ENCODE measurements around the gene MYCN.
"Not testable (repeated sequence)": the region's sequence is repeated elsewhere in the genome, so short reads cannot be mapped to it uniquely, and the experiment has no call there.

Gene MYCN

DNA sequence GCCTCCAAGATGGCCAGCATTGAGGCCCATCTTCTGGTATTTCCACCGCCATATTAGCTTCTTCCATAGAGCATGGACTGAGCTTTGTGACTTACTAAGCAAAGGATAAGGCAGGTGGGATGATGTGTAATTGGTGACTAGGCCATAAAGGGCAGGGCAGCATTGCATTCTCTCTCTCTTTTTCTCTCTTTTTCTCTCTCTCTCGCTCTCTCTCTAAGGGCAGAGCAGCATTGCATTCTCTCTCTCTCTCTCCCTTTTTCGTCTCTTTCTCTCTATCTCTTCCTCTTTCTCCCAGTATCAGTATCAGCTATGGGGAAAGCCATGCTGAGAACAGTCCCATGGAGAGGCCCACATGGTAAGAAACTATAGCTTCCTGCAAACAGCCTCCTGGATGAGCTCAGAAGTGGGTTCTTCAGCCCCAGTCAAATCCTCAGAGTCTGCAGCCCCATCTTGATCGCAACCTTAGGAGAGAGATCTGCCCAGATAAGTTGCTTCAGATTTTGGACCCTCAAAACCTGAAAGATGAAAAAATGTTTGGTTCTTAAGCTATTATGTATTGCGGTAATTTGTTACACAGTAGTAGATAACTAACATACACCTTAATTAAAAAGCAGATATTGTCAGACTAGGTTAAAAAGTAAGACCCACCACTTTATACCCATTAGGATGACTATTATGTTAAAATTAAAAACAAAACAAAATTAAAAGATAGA is 39.1 kb upstream of the MYCN start:
- TF ChIP-seq, protein P1, sequence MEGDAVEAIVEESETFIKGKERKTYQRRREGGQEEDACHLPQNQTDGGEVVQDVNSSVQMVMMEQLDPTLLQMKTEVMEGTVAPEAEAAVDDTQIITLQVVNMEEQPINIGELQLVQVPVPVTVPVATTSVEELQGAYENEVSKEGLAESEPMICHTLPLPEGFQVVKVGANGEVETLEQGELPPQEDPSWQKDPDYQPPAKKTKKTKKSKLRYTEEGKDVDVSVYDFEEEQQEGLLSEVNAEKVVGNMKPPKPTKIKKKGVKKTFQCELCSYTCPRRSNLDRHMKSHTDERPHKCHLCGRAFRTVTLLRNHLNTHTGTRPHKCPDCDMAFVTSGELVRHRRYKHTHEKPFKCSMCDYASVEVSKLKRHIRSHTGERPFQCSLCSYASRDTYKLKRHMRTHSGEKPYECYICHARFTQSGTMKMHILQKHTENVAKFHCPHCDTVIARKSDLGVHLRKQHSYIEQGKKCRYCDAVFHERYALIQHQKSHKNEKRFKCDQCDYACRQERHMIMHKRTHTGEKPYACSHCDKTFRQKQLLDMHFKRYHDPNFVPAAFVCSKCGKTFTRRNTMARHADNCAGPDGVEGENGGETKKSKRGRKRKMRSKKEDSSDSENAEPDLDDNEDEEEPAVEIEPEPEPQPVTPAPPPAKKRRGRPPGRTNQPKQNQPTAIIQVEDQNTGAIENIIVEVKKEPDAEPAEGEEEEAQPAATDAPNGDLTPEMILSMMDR (IDR thresholded peaks at IDR 0.05; ENCODE audit: borderline replicate concordance, insufficient read depth, low read depth, low read length) = no peak
- H3K4me3 ChIP-seq (ENCODE audit: low read depth, low read length) = no peak overlapping the region

- H3K4me3 ChIP-seq (ENCODE audit: low read depth, low read length) = no peak overlapping the region
- TF ChIP-seq, protein P1 (IDR thresholded peaks at IDR 0.05; ENCODE audit: borderline replicate concordance, insufficient read depth, low read depth, low read length) = no peak
These were observed 38.6 kb upstream of the MYCN start for GRCh38 chr2:15901808-15902130.

- not testable (repeated sequence) for H3K4me3 ChIP-seq (ENCODE audit: low read depth, low read length)
These were observed 36.4 kb upstream of the MYCN start for GRCh38 chr2:15903910-15904309.

DNA sequence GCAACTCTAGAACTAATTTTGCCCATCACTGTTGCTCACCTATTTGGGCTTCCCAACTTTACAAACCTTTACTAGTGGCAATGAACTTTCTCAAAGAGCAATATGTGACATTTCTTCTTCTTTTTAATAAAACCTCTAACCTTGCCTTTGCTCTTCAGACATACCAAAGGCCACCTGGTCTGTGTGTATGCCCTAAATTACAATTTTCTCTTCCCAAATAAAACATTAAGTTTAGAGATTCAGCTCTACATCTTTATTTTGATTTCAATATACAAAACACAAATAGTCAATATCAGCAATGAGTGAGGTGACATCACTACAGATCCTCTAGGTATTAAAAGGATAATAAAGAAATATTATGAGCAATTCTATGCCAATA is 35.1 kb upstream of the MYCN start:
- no peak overlapping the region for H3K4me3 ChIP-seq (ENCODE audit: low read depth, low read length)
- TF ChIP-seq, protein P1 (IDR thresholded peaks at IDR 0.05; ENCODE audit: borderline replicate concordance, insufficient read depth, low read depth, low read length) = no peak

DNA sequence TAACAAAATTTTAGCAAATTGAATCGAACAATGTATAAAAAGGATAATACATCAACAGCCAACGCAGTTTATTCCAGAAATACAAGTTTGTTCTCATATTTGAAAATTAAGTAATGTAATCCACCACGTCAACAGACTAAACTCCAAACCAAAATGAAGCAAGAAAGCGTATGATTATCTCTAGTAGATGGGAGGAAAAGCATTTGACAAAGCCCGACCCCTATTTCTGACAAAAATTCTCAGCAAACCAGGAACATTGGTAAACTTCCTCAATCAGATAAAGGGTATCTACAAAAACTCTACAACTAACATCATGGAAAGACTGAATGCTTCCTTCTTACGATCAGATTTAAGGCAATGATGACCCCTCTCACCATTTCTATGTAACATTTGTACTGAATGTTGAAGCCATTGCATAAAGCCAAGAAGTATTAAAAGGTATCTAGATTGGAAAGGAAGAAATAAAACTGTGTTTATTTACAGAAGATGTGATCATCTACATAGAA is 34.3 kb upstream of the MYCN start:
- TF ChIP-seq, protein P1 (IDR thresholded peaks at IDR 0.05; ENCODE audit: borderline replicate concordance, insufficient read depth, low read depth, low read length) = no peak
- H3K4me3 ChIP-seq (ENCODE audit: low read depth, low read length) = no peak overlapping the region

GRCh38 chr2:15906778-15907177 is 33.6 kb upstream of the MYCN start:
- TF ChIP-seq, protein P1 (IDR thresholded peaks at IDR 0.05; ENCODE audit: borderline replicate concordance, insufficient read depth, low read depth, low read length) = no peak
- H3K4me3 ChIP-seq (ENCODE audit: low read depth, low read length) = no peak overlapping the region

GRCh38 chr2:15907461-15908324 is 32.7 kb upstream of the MYCN start:
- H3K4me3 ChIP-seq (ENCODE audit: low read depth, low read length) = no peak overlapping the region
- TF ChIP-seq, protein P1 (IDR thresholded peaks at IDR 0.05; ENCODE audit: borderline replicate concordance, insufficient read depth, low read depth, low read length) = no peak
